ENCODE results near the gene BAZ2B.

Gene BAZ2B

GRCh38 chr2:159557437-159558034 is 58.8 kb downstream of the BAZ2B start:
- peak; percentile 16 for DNase-seq (ENCODE audit: low read depth, low spot score)
- Histone ChIP-seq H3K27me3 (ENCODE audit: control insufficient read depth, insufficient read depth, low read length) (no peaks in the 10 kb centered on the region), H3K27ac (ENCODE audit: low read length) (no peak overlapping the region), H3K4me3 (ENCODE audit: low read length) (no peak overlapping the region), H3K9me3 (ENCODE audit: control insufficient read depth, insufficient read depth, low read length) (no peaks in the 10 kb centered on the region), H3K4me1 (ENCODE audit: control insufficient read depth, insufficient read depth, low read length) (no peaks in the 10 kb centered on the region), H3K36me3 (ENCODE audit: control insufficient read depth, insufficient read depth, low read length) (no peaks in the 10 kb centered on the region)
- WGBS (ENCODE audit: insufficient coverage, insufficient read length): 100% methylated on average over 2 of the region's 5 CpGs

GRCh38 chr2:159555651-159556392 is 60.5 kb downstream of the BAZ2B start:
- WGBS (ENCODE audit: insufficient coverage, insufficient read length): no CpG with 5 or more reads among the region's 4 CpGs
- no peaks in the 10 kb centered on the region for H3K36me3 ChIP-seq (ENCODE audit: control insufficient read depth, insufficient read depth, low read length)
- DNase-seq (ENCODE audit: low read depth, low spot score): no peak
- no peaks in the 10 kb centered on the region for H3K27me3 ChIP-seq (ENCODE audit: control insufficient read depth, insufficient read depth, low read length)
- no peak overlapping the region for H3K4me3 ChIP-seq (ENCODE audit: low read length)
- H3K9me3 ChIP-seq (ENCODE audit: control insufficient read depth, insufficient read depth, low read length): no peaks in the 10 kb centered on the region
- no peak overlapping the region for H3K27ac ChIP-seq (ENCODE audit: low read length)
- no peaks in the 10 kb centered on the region for H3K4me1 ChIP-seq (ENCODE audit: control insufficient read depth, insufficient read depth, low read length)

GRCh38 chr2:159553727-159554126 is 62.6 kb downstream of the BAZ2B start:
- Histone ChIP-seq H3K4me1 (ENCODE audit: control insufficient read depth, insufficient read depth, low read length) (no peaks in the 10 kb centered on the region), H3K4me3 (ENCODE audit: low read length) (no peak overlapping the region), H3K9me3 (ENCODE audit: control insufficient read depth, insufficient read depth, low read length) (no peaks in the 10 kb centered on the region), H3K27me3 (ENCODE audit: control insufficient read depth, insufficient read depth, low read length) (no peaks in the 10 kb centered on the region), H3K27ac (ENCODE audit: low read length) (no peak overlapping the region), H3K36me3 (ENCODE audit: control insufficient read depth, insufficient read depth, low read length) (no peaks in the 10 kb centered on the region)
- no CpG with 5 or more reads among the region's 1 CpG for WGBS (ENCODE audit: insufficient coverage, insufficient read length)
- DNase-seq (ENCODE audit: low read depth, low spot score): no peak

GRCh38 chr2:159551806-159552205 is 64.5 kb downstream of the BAZ2B start:
- no CpG with 5 or more reads among the region's 1 CpG for WGBS (ENCODE audit: insufficient coverage, insufficient read length)
- H3K36me3 ChIP-seq (ENCODE audit: control insufficient read depth, insufficient read depth, low read length): no peaks in the 10 kb centered on the region
- no peaks in the 10 kb centered on the region for H3K9me3 ChIP-seq (ENCODE audit: control insufficient read depth, insufficient read depth, low read length)
- DNase-seq (ENCODE audit: low read depth, low spot score): no peak
- H3K4me3 ChIP-seq (ENCODE audit: low read length): no peak overlapping the region
- H3K27me3 ChIP-seq (ENCODE audit: control insufficient read depth, insufficient read depth, low read length): no peaks in the 10 kb centered on the region
- no peaks in the 10 kb centered on the region for H3K4me1 ChIP-seq (ENCODE audit: control insufficient read depth, insufficient read depth, low read length)
- no peak overlapping the region for H3K27ac ChIP-seq (ENCODE audit: low read length)

- no peak for DNase-seq (ENCODE audit: low read depth, low spot score)
- no peaks in the 10 kb centered on the region for H3K4me1 ChIP-seq (ENCODE audit: control insufficient read depth, insufficient read depth, low read length)
- no CpG with 5 or more reads among the region's 2 CpGs for WGBS (ENCODE audit: insufficient coverage, insufficient read length)
- H3K4me3 ChIP-seq (ENCODE audit: low read length): no peak overlapping the region
- H3K36me3 ChIP-seq (ENCODE audit: control insufficient read depth, insufficient read depth, low read length): no peaks in the 10 kb centered on the region
- no peak overlapping the region for H3K27ac ChIP-seq (ENCODE audit: low read length)
- no peaks in the 10 kb centered on the region for H3K9me3 ChIP-seq (ENCODE audit: control insufficient read depth, insufficient read depth, low read length)
- no peaks in the 10 kb centered on the region for H3K27me3 ChIP-seq (ENCODE audit: control insufficient read depth, insufficient read depth, low read length)
These were observed 66.1 kb downstream of the BAZ2B start for GRCh38 chr2:159550231-159550630.

- no peak for DNase-seq (ENCODE audit: low read depth, low spot score)
- no peak overlapping the region for H3K4me3 ChIP-seq (ENCODE audit: low read length)
- no peaks in the 10 kb centered on the region for H3K36me3 ChIP-seq (ENCODE audit: control insufficient read depth, insufficient read depth, low read length)
- no peaks in the 10 kb centered on the region for H3K4me1 ChIP-seq (ENCODE audit: control insufficient read depth, insufficient read depth, low read length)
- no peaks in the 10 kb centered on the region for H3K27me3 ChIP-seq (ENCODE audit: control insufficient read depth, insufficient read depth, low read length)
- H3K9me3 ChIP-seq (ENCODE audit: control insufficient read depth, insufficient read depth, low read length): no peaks in the 10 kb centered on the region
- no peak overlapping the region for H3K27ac ChIP-seq (ENCODE audit: low read length)
- no CpG with 5 or more reads among the region's 6 CpGs for WGBS (ENCODE audit: insufficient coverage, insufficient read length)
These were observed 67.1 kb downstream of the BAZ2B start for GRCh38 chr2:159549234-159549633.

GRCh38 chr2:159546716-159547430 is 69.5 kb downstream of the BAZ2B start:
- no CpG with 5 or more reads among the region's 3 CpGs for WGBS (ENCODE audit: insufficient coverage, insufficient read length)
- Histone ChIP-seq H3K27ac (ENCODE audit: low read length) (no peak overlapping the region), H3K36me3 (ENCODE audit: control insufficient read depth, insufficient read depth, low read length) (no peaks in the 10 kb centered on the region), H3K4me1 (ENCODE audit: control insufficient read depth, insufficient read depth, low read length) (no peaks in the 10 kb centered on the region), H3K4me3 (ENCODE audit: low read length) (no peak overlapping the region), H3K27me3 (ENCODE audit: control insufficient read depth, insufficient read depth, low read length) (no peaks in the 10 kb centered on the region), H3K9me3 (ENCODE audit: control insufficient read depth, insufficient read depth, low read length) (no peaks in the 10 kb centered on the region)
- no peak for DNase-seq (ENCODE audit: low read depth, low spot score)

- no CpG with 5 or more reads among the region's 9 CpGs for WGBS (ENCODE audit: insufficient coverage, insufficient read length)
These were observed 70.3 kb downstream of the BAZ2B start for GRCh38 chr2:159546039-159546438.

GRCh38 chr2:159545085-159545484 is 71.3 kb downstream of the BAZ2B start:
- Histone ChIP-seq H3K27me3 (ENCODE audit: control insufficient read depth, insufficient read depth, low read length) (no peaks in the 10 kb centered on the region), H3K36me3 (ENCODE audit: control insufficient read depth, insufficient read depth, low read length) (no peaks in the 10 kb centered on the region), H3K4me1 (ENCODE audit: control insufficient read depth, insufficient read depth, low read length) (no peaks in the 10 kb centered on the region), H3K27ac (ENCODE audit: low read length) (no peak overlapping the region), H3K4me3 (ENCODE audit: low read length) (no peak overlapping the region), H3K9me3 (ENCODE audit: control insufficient read depth, insufficient read depth, low read length) (no peaks in the 10 kb centered on the region)
- no CpG with 5 or more reads among the region's 1 CpG for WGBS (ENCODE audit: insufficient coverage, insufficient read length)
- no peak for DNase-seq (ENCODE audit: low read depth, low spot score)

More at GRCh38 chr2:159546039-159546438, 70.3 kb downstream of the BAZ2B start:
- DNase-seq (ENCODE audit: low read depth, low spot score): no peak
- Histone ChIP-seq H3K36me3 (ENCODE audit: control insufficient read depth, insufficient read depth, low read length) (no peaks in the 10 kb centered on the region), H3K4me1 (ENCODE audit: control insufficient read depth, insufficient read depth, low read length) (no peaks in the 10 kb centered on the region), H3K9me3 (ENCODE audit: control insufficient read depth, insufficient read depth, low read length) (no peaks in the 10 kb centered on the region), H3K4me3 (ENCODE audit: low read length) (no peak overlapping the region), H3K27me3 (ENCODE audit: control insufficient read depth, insufficient read depth, low read length) (no peaks in the 10 kb centered on the region), H3K27ac (ENCODE audit: low read length) (no peak overlapping the region)

GRCh38 chr2:159542101-159542500 is 74.2 kb downstream of the BAZ2B start:
- H3K4me1 ChIP-seq (ENCODE audit: control insufficient read depth, insufficient read depth, low read length): no peaks in the 10 kb centered on the region
- no peaks in the 10 kb centered on the region for H3K36me3 ChIP-seq (ENCODE audit: control insufficient read depth, insufficient read depth, low read length)
- H3K9me3 ChIP-seq (ENCODE audit: control insufficient read depth, insufficient read depth, low read length): no peaks in the 10 kb centered on the region
- no peak for DNase-seq (ENCODE audit: low read depth, low spot score)
- no peaks in the 10 kb centered on the region for H3K27me3 ChIP-seq (ENCODE audit: control insufficient read depth, insufficient read depth, low read length)
- no peak overlapping the region for H3K4me3 ChIP-seq (ENCODE audit: low read length)
- H3K27ac ChIP-seq (ENCODE audit: low read length): no peak overlapping the region

All from iPS DF 6.9 (cell line).